CD4-positive, alpha-beta T cell (primary cell): ENCODE results near the gene ZBTB46. TPM values are rescaled to one million over a fixed set of nuclear protein-coding genes. Genes with fewer than 3 reads are reported as not detected.
A peak's percentile ranks its signal among the peaks of the same experiment; 100 is the strongest.

ENCODE experiments used
- ATAC-seq: fragments of 200-7000 bp; cut with Tn5 transposase; one replicate; pipeline ENCODE4 v1.10.0; 2022; ENCODE audit warnings: mild to moderate bottlenecking; ENCODE audit not compliant: poor library complexity
- CTCF ChIA-PET: fragments of 350-600 bp; sonication (Branson Sonifier 250); formaldehyde crosslinking; loops from one replicate; lab custom pipeline; 2021; ENCODE audit warnings: antibody characterized with exemption, inconsistent platforms; lab: Charles Lee
- POLR2A ChIA-PET: fragments of 350-600 bp; sonication (Branson Sonifier 250); formaldehyde crosslinking; loops from one replicate; lab custom pipeline; 2021; ENCODE audit warnings: antibody characterized with exemption, inconsistent platforms; lab: Charles Lee
- DNase-seq, 14 experiments: peaks; one replicate each; pipeline ENCODE4 v3.0.0-alpha.2; 2013 to 2020; ENCODE audit warnings: mixed read lengths in 2 of 14
- H3K27ac ChIP-seq, 2 donors: one replicate each; pipeline versions ENCODE4 v1.5.1 to v1.7.0; 2013; ENCODE audit warnings: low read length in 2 of 2, low read depth in 1 of 2, mild to moderate bottlenecking in 1 of 2
- H3K27me3 ChIP-seq, 2 experiments: 1 replicate in 1 of 2; 2 replicates in 1 of 2; pipeline versions ENCODE4 v1.6.1 to v1.7.0; 2013; ENCODE audit warnings: low read length in 2 of 2, control low read depth in 1 of 2, mild to moderate bottlenecking in 1 of 2, moderate library complexity in 1 of 2; ENCODE audit not compliant: insufficient read depth in 2 of 2, control insufficient read depth in 1 of 2
- H3K36me3 ChIP-seq: one replicate; pipeline ENCODE4 v1.6.1; 2013; ENCODE audit warnings: low read length, control low read depth; ENCODE audit not compliant: insufficient read depth
- H3K4me1 ChIP-seq: one replicate; pipeline ENCODE4 v1.6.1; 2013; ENCODE audit warnings: low read length, control low read depth; ENCODE audit not compliant: insufficient read depth
- H3K4me3 ChIP-seq: one replicate; pipeline ENCODE4 v1.5.1; 2013; ENCODE audit warnings: mild to moderate bottlenecking, low read length, moderate library complexity
- H3K9me3 ChIP-seq, 2 experiments: 1 replicate in 1 of 2; 2 replicates in 1 of 2; pipeline versions ENCODE4 v1.6.1 to v1.7.0; 2013; ENCODE audit warnings: low read length in 2 of 2, mild to moderate bottlenecking in 2 of 2, control low read depth in 1 of 2, moderate library complexity in 1 of 2; ENCODE audit not compliant: control insufficient read depth in 1 of 2, insufficient read depth in 1 of 2
- H3K27ac Mint-ChIP-seq: one replicate; pipeline ENCODE4 v1.8.0; 2020; ENCODE audit warnings: mixed read lengths
- H3K27me3 Mint-ChIP-seq: one replicate; pipeline ENCODE4 v1.8.0; 2021; ENCODE audit warnings: mixed read lengths
- H3K36me3 Mint-ChIP-seq: one replicate; pipeline ENCODE4 v1.8.0; 2021; ENCODE audit warnings: low read depth, mixed read lengths
- H3K4me1 Mint-ChIP-seq: one replicate; pipeline ENCODE4 v1.8.0; 2021; ENCODE audit warnings: low read depth, mixed read lengths
- H3K4me3 Mint-ChIP-seq: one replicate; pipeline ENCODE4 v1.8.0; 2020; ENCODE audit warnings: mild to moderate bottlenecking, mixed read lengths
- H3K9me3 Mint-ChIP-seq: one replicate; pipeline ENCODE4 v1.8.0; 2020; ENCODE audit warnings: mixed read lengths
- intact Hi-C, 2 experiments: fragments of 100-400 bp; cut with DNase I in 1 of 2; cut with micrococcal nuclease in 1 of 2; formaldehyde crosslinking; loops; one replicate each; pipeline versions ENCODE4 v1.15.1 to v1.9.0; 2023 to 2025; cut with DNase I, micrococcal nuclease
- total RNA-seq, 174 experiments: library from RNA in 2 of 174; stranded (reverse) in 2 of 174; gene quantifications; one replicate each; pipeline ENCODE4 v1.2.3 and lab custom pipeline; 2021 to 2026
- TF ChIP-seq, protein P1 (sequence below): fragments of 200-600 bp; IDR thresholded peaks from one replicate; pipeline ENCODE4 v1.8.0; 2022; ENCODE audit warnings: antibody characterized with exemption, mild to moderate bottlenecking

Gene ZBTB46
- total RNA-seq, 2 experiments from 2014 or later: 0.08 to 0.34 TPM

GRCh38 chr20:63846888-63847236 is 15.8 kb upstream of the ZBTB46 start:
- intact Hi-C loops: no loop called here
- Mint-ChIP-seq H3K9me3 (no peaks in the 10 kb centered on the region), H3K27me3 (peaks cover 50% of the 10 kb centered on the region), H3K4me1 (peaks cover 5% of the 10 kb centered on the region), H3K27ac (no peak overlapping the region), H3K36me3 (no peaks in the 10 kb centered on the region), H3K4me3 (no peak overlapping the region)
- DNase-seq (no peak), ATAC-seq (no peak)
- Histone ChIP-seq H3K27ac (no peak overlapping the region), H3K4me3 (no peak overlapping the region), H3K4me1 (peaks cover 37% of the 10 kb centered on the region), H3K9me3 (peaks cover 0 to 37% of the 10 kb centered on the region in 2 experiments), H3K27me3 (peaks cover 54 to 61% of the 10 kb centered on the region in 2 experiments), H3K36me3 (no peaks in the 10 kb centered on the region)
- ChIA-PET POLR2A (no interaction called here), CTCF (no interaction called here)
- TF ChIP-seq, protein P1, sequence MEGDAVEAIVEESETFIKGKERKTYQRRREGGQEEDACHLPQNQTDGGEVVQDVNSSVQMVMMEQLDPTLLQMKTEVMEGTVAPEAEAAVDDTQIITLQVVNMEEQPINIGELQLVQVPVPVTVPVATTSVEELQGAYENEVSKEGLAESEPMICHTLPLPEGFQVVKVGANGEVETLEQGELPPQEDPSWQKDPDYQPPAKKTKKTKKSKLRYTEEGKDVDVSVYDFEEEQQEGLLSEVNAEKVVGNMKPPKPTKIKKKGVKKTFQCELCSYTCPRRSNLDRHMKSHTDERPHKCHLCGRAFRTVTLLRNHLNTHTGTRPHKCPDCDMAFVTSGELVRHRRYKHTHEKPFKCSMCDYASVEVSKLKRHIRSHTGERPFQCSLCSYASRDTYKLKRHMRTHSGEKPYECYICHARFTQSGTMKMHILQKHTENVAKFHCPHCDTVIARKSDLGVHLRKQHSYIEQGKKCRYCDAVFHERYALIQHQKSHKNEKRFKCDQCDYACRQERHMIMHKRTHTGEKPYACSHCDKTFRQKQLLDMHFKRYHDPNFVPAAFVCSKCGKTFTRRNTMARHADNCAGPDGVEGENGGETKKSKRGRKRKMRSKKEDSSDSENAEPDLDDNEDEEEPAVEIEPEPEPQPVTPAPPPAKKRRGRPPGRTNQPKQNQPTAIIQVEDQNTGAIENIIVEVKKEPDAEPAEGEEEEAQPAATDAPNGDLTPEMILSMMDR: no peak

GRCh38 chr20:63846128-63846771 is 15.2 kb upstream of the ZBTB46 start:
- Mint-ChIP-seq H3K36me3 (no peaks in the 10 kb centered on the region), H3K4me1 (peaks cover 5% of the 10 kb centered on the region), H3K27ac (no peak overlapping the region), H3K4me3 (no peak overlapping the region), H3K9me3 (no peaks in the 10 kb centered on the region), H3K27me3 (peaks cover 49% of the 10 kb centered on the region)
- CTCF ChIA-PET: no interaction called here
- Histone ChIP-seq H3K9me3 (peaks cover 0 to 37% of the 10 kb centered on the region in 2 experiments), H3K36me3 (no peaks in the 10 kb centered on the region), H3K27ac (no peak overlapping the region), H3K4me3 (no peak overlapping the region), H3K27me3 (peaks cover 54 to 61% of the 10 kb centered on the region in 2 experiments), H3K4me1 (peaks cover 37% of the 10 kb centered on the region)
- TF ChIP-seq, protein P1: no peak
- POLR2A ChIA-PET: no interaction called here
- ATAC-seq: peak; percentile 32
- peak in 1 of 14 experiments; percentile 14 for DNase-seq
- intact Hi-C loops: no loop called here

DNA sequence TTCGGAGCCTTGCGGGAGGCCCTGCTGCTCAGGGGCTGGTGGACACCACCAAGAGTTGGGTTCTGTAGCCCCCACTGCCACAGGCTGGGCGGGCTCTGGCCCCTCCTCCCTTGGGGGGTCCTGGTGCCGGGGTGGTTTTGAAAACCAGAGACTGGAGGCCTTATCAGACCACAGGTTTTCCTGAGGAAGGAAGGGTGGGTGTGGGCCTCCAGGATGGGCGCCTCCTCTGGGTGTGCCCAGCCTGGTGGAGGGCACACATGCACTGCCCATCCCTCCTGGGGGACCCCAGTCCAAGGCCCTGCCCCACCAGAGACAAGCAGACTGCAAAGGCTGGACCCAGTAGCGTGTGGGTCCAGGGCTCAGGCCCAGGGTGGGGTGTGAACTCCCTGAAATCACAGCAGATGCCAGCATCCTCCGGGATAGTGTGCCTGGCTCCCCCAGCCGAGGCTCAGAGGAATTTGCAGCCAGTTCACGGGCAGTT is 13.5 kb upstream of the ZBTB46 start:
- Mint-ChIP-seq H3K36me3 (no peaks in the 10 kb centered on the region), H3K4me3 (no peak overlapping the region), H3K4me1 (peaks cover 5% of the 10 kb centered on the region), H3K27me3 (peaks cover 45% of the 10 kb centered on the region), H3K9me3 (no peaks in the 10 kb centered on the region), H3K27ac (no peak overlapping the region)
- Histone ChIP-seq H3K27me3 (peaks cover 54 to 61% of the 10 kb centered on the region in 2 experiments), H3K9me3 (peaks cover 0 to 37% of the 10 kb centered on the region in 2 experiments), H3K27ac (no peak overlapping the region), H3K36me3 (no peaks in the 10 kb centered on the region), H3K4me3 (no peak overlapping the region), H3K4me1 (peaks cover 37% of the 10 kb centered on the region)
- no peak for DNase-seq
- TF ChIP-seq, protein P1: no peak
- CTCF ChIA-PET: no interaction called here
- POLR2A ChIA-PET: no interaction called here
- intact Hi-C loops: no loop called here
- no peak for ATAC-seq
